ENCODE measurements around the gene VPS52.

The VPS52 gene

DNA sequence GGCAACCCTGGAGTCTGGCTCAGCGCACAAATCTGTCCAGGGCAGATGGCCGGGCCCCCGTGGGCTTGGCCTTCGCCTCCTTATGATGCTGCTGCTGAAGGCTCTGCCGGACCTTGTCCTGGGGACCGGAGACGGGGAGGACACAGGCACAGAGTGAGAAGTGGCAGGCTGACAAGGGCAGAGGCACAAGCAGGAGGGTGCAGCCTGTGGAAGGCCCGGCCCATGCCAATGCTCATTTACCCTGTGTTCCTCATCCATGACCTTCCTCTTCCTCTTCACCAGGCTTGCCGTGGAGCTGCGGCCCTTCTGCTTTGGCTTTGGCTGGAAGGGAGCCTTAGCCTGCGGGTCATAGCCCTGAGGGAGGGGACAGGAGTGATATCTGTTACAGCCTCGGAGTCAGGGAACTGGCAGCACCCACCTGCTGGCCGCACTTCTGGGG is 7.6 kb upstream of the VPS52 start:
- no peak overlapping the region for H3K27ac ChIP-seq (replicated peaks)
- no peaks in the 10 kb centered on the region for H3K27me3 ChIP-seq (ENCODE audit: insufficient read depth, poor library complexity, severe bottlenecking)
- DNase-seq (ENCODE audit: low read depth in 1 of 2, low spot score in 1 of 2): peak in 1 of 2 experiments; percentile 21
- no peak overlapping the region for H3K4me3 ChIP-seq (replicated peaks; ENCODE audit: insufficient read depth, low read length)
- TF ChIP-seq POLR2AphosphoS5 (IDR thresholded peaks at IDR 0.05; ENCODE audit: low read depth) (no peak), GABPA (IDR thresholded peaks at IDR 0.05; ENCODE audit: low read depth) (no peak), CTCF (IDR thresholded peaks at IDR 0.05; ENCODE audit: insufficient read depth, low read length) (no peak), SPI1 (IDR thresholded peaks at IDR 0.05; ENCODE audit: borderline replicate concordance, low read depth) (no peak)
- TF ChIP-seq, protein P1, sequence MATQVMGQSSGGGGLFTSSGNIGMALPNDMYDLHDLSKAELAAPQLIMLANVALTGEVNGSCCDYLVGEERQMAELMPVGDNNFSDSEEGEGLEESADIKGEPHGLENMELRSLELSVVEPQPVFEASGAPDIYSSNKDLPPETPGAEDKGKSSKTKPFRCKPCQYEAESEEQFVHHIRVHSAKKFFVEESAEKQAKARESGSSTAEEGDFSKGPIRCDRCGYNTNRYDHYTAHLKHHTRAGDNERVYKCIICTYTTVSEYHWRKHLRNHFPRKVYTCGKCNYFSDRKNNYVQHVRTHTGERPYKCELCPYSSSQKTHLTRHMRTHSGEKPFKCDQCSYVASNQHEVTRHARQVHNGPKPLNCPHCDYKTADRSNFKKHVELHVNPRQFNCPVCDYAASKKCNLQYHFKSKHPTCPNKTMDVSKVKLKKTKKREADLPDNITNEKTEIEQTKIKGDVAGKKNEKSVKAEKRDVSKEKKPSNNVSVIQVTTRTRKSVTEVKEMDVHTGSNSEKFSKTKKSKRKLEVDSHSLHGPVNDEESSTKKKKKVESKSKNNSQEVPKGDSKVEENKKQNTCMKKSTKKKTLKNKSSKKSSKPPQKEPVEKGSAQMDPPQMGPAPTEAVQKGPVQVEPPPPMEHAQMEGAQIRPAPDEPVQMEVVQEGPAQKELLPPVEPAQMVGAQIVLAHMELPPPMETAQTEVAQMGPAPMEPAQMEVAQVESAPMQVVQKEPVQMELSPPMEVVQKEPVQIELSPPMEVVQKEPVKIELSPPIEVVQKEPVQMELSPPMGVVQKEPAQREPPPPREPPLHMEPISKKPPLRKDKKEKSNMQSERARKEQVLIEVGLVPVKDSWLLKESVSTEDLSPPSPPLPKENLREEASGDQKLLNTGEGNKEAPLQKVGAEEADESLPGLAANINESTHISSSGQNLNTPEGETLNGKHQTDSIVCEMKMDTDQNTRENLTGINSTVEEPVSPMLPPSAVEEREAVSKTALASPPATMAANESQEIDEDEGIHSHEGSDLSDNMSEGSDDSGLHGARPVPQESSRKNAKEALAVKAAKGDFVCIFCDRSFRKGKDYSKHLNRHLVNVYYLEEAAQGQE (IDR thresholded peaks at IDR 0.05; ENCODE audit: insufficient replicate concordance, low read depth): no peak

- Histone ChIP-seq H3K27ac (replicated peaks) (no peak overlapping the region), H3K4me3 (replicated peaks; ENCODE audit: insufficient read depth, low read length) (no peak overlapping the region), H3K27me3 (ENCODE audit: insufficient read depth, poor library complexity, severe bottlenecking) (no peaks in the 10 kb centered on the region)
- TF ChIP-seq CTCF (IDR thresholded peaks at IDR 0.05; ENCODE audit: insufficient read depth, low read length) (no peak), POLR2AphosphoS5 (IDR thresholded peaks at IDR 0.05; ENCODE audit: low read depth) (no peak; the same call in 1 of the 2 replicates), SPI1 (IDR thresholded peaks at IDR 0.05; ENCODE audit: borderline replicate concordance, low read depth) (no peak), GABPA (IDR thresholded peaks at IDR 0.05; ENCODE audit: low read depth) (no peak)
- TF ChIP-seq, protein P1 (IDR thresholded peaks at IDR 0.05; ENCODE audit: insufficient replicate concordance, low read depth): no peak
- DNase-seq (ENCODE audit: low read depth in 1 of 2, low spot score in 1 of 2): no peak
These were observed 7.1 kb upstream of the VPS52 start for GRCh38 chr6:33278810-33279209.

- no peak for DNase-seq (ENCODE audit: low read depth in 1 of 2, low spot score in 1 of 2)
- Histone ChIP-seq H3K27ac (replicated peaks) (no peak overlapping the region), H3K4me3 (replicated peaks; ENCODE audit: insufficient read depth, low read length) (no peak overlapping the region), H3K27me3 (ENCODE audit: insufficient read depth, poor library complexity, severe bottlenecking) (no peaks in the 10 kb centered on the region)
- TF ChIP-seq, protein P1 (IDR thresholded peaks at IDR 0.05; ENCODE audit: insufficient replicate concordance, low read depth): no peak
- TF ChIP-seq GABPA (IDR thresholded peaks at IDR 0.05; ENCODE audit: low read depth): no peak
- TF ChIP-seq CTCF (IDR thresholded peaks at IDR 0.05; ENCODE audit: insufficient read depth, low read length): no peak
- no peak for TF ChIP-seq SPI1 (IDR thresholded peaks at IDR 0.05; ENCODE audit: borderline replicate concordance, low read depth)
- no peak for TF ChIP-seq POLR2AphosphoS5 (IDR thresholded peaks at IDR 0.05; ENCODE audit: low read depth)
These were observed 6.7 kb upstream of the VPS52 start for GRCh38 chr6:33278392-33278741.

All from HL-60 (cell line).